ENCODE measurements around the gene SHMT2. TPM values are rescaled to one million over a fixed set of nuclear protein-coding genes. Genes with fewer than 3 reads are reported as not detected.

The SHMT2 gene
- total RNA-seq, 4 donors from 2014 or later, result 12.4 to 128 (median 35.3) TPM

- Histone ChIP-seq H3K27ac (no peak overlapping the region), H3K4me3 (peak overlapping the region; percentile 14 to 31), H3K4me1 (peaks cover 0 to 27% of the 10 kb centered on the region in 2 donors), H3K9me3 (no peaks in the 10 kb centered on the region), H3K27me3 (peaks cover 36 to 37% of the 10 kb centered on the region in 2 donors), H3K36me3 (no peaks in the 10 kb centered on the region)
- DNase-seq, result no peak
- intact Hi-C loops (cut with DNase I; ENCODE audit: low total_unique reads), result no loop called here
- no peak for TF ChIP-seq POLR2A (IDR thresholded peaks at IDR 0.05)
- peak in 1 of 4 experiments; percentile 12 for TF ChIP-seq CTCF (IDR thresholded peaks at IDR 0.05)
These were observed 10.8 kb downstream of the SHMT2 start for GRCh38 chr12:57240066-57240921.

- Histone ChIP-seq H3K9me3 (no peaks in the 10 kb centered on the region), H3K4me3 (no peak overlapping the region), H3K4me1 (peaks cover 0 to 27% of the 10 kb centered on the region in 2 donors), H3K36me3 (no peaks in the 10 kb centered on the region), H3K27me3 (peaks cover 36 to 37% of the 10 kb centered on the region in 2 donors), H3K27ac (no peak overlapping the region)
- intact Hi-C loops (cut with DNase I; ENCODE audit: low total_unique reads), result no loop called here
- TF ChIP-seq CTCF (IDR thresholded peaks at IDR 0.05), result no peak
- no peak for TF ChIP-seq POLR2A (IDR thresholded peaks at IDR 0.05)
- no peak for DNase-seq
These were observed 11.5 kb downstream of the SHMT2 start for GRCh38 chr12:57240926-57241401.

GRCh38 chr12:57241402-57242310 lies 12.1 kb downstream of the SHMT2 start:
- Histone ChIP-seq H3K9me3 (no peaks in the 10 kb centered on the region), H3K4me1 (peaks cover 0 to 27% of the 10 kb centered on the region in 2 donors), H3K4me3 (no peak overlapping the region), H3K36me3 (no peaks in the 10 kb centered on the region), H3K27me3 (peaks cover 36 to 37% of the 10 kb centered on the region in 2 donors), H3K27ac (no peak overlapping the region)
- DNase-seq, result no peak
- intact Hi-C loops (cut with DNase I; ENCODE audit: low total_unique reads), result no loop called here
- TF ChIP-seq POLR2A (IDR thresholded peaks at IDR 0.05), result no peak
- no peak for TF ChIP-seq CTCF (IDR thresholded peaks at IDR 0.05)

GRCh38 chr12:57242329-57242690 lies 12.8 kb downstream of the SHMT2 start:
- intact Hi-C loops (cut with DNase I; ENCODE audit: low total_unique reads), result no loop called here

More at GRCh38 chr12:57242329-57242690, 12.8 kb downstream of the SHMT2 start:
- H3K27me3 ChIP-seq, result peaks cover 36 to 37% of the 10 kb centered on the region in 2 donors
- TF ChIP-seq POLR2A (IDR thresholded peaks at IDR 0.05), result no peak
- TF ChIP-seq CTCF (IDR thresholded peaks at IDR 0.05), result no peak
- no peaks in the 10 kb centered on the region for H3K36me3 ChIP-seq
- H3K27ac ChIP-seq, result no peak overlapping the region
- peaks cover 0 to 27% of the 10 kb centered on the region in 2 donors for H3K4me1 ChIP-seq
- DNase-seq, result no peak
- no peaks in the 10 kb centered on the region for H3K9me3 ChIP-seq
- H3K4me3 ChIP-seq, result no peak overlapping the region

All from uterus (tissue), 4 donors.